GM18520 (cell line): ENCODE results near the gene SCP2.

Experiments used
- ATAC-seq: cut with Tn5 transposase; IDR thresholded peaks from one replicate; pipeline ENCODE4 v1.9.1; 2021; ENCODE audit not compliant: unreplicated experiment

The SCP2 gene

GRCh38 chr1:53031732-53032131 is 104.7 kb downstream of the SCP2 start:
- no peak for ATAC-seq

GRCh38 chr1:53037159-53037558 is 110.1 kb downstream of the SCP2 start:
- no peak for ATAC-seq

GRCh38 chr1:53038566-53038965 is 111.5 kb downstream of the SCP2 start:
- no peak for ATAC-seq

- ATAC-seq = no peak
Observed at GRCh38 chr1:53043271-53043670, 116.2 kb downstream of the SCP2 start.

- ATAC-seq = no peak
Observed at GRCh38 chr1:53044926-53045325, 117.8 kb downstream of the SCP2 start.

- ATAC-seq = no peak
Observed at GRCh38 chr1:53046930-53047329, 119.9 kb downstream of the SCP2 start.

- ATAC-seq = no peak
Observed at GRCh38 chr1:53047737-53048736, 121.0 kb downstream of the SCP2 start.

- no peak for ATAC-seq
Observed at GRCh38 chr1:53048960-53049573, 122.0 kb downstream of the SCP2 start.

GRCh38 chr1:53049574-53049967 is 122.5 kb downstream of the SCP2 start:
- no peak for ATAC-seq

GRCh38 chr1:53050310-53050709 is 123.2 kb downstream of the SCP2 start:
- no peak for ATAC-seq

GRCh38 chr1:53051676-53052075 is 124.6 kb downstream of the SCP2 start:
- no peak for ATAC-seq

GRCh38 chr1:53057127-53057526 is 130.1 kb downstream of the SCP2 start:
- no peak for ATAC-seq

- ATAC-seq = no peak
Observed at GRCh38 chr1:53060579-53060978, 133.5 kb downstream of the SCP2 start.

- no peak for ATAC-seq
Observed at GRCh38 chr1:53061123-53061858, 134.2 kb downstream of the SCP2 start.

GRCh38 chr1:53061859-53062707 is 135.0 kb downstream of the SCP2 start, which contains the start of gene PODN:
Gene PODN, plus strand, starts transcription at chr1:53062213. Its CDS starts 7,643 bp downstream, at chr1:53069856.
- ATAC-seq = no peak

GRCh38 chr1:53062708-53063591 is 135.9 kb downstream of the SCP2 start:
- no peak for ATAC-seq

GRCh38 chr1:53063744-53064515 is 136.9 kb downstream of the SCP2 start:
- ATAC-seq = no peak

- ATAC-seq = no peak
Observed at GRCh38 chr1:53065391-53065790, 138.3 kb downstream of the SCP2 start.

GRCh38 chr1:53066488-53066887 is 139.4 kb downstream of the SCP2 start:
- ATAC-seq = no peak
